HK-2 (cell line): Measurements from ENCODE around the gene C2orf76.

Experiments used
- DNase-seq: peaks from one replicate; pipeline ENCODE4 v3.0.0-alpha.2; 2018; ENCODE audit not compliant: unreplicated experiment

Gene C2orf76

GRCh38 chr2:119337749-119338148, 28.9 kb downstream of the C2orf76 start:
- DNase-seq, result no peak

- DNase-seq, result no peak
These were observed 32.8 kb downstream of the C2orf76 start for GRCh38 chr2:119333833-119334232.

- no peak for DNase-seq
These were observed 33.3 kb downstream of the C2orf76 start for GRCh38 chr2:119333360-119333759.

- no peak for DNase-seq
These were observed 33.7 kb downstream of the C2orf76 start for GRCh38 chr2:119332953-119333352.

GRCh38 chr2:119327431-119327830, 39.2 kb downstream of the C2orf76 start:
- no peak for DNase-seq

- DNase-seq, result no peak
These were observed 39.7 kb downstream of the C2orf76 start for GRCh38 chr2:119326938-119327337.

- no peak for DNase-seq
These were observed 41.9 kb downstream of the C2orf76 start for GRCh38 chr2:119324685-119325270.

- no peak for DNase-seq
These were observed 43.2 kb downstream of the C2orf76 start for GRCh38 chr2:119323459-119323858.

GRCh38 chr2:119319593-119319992, 47.0 kb downstream of the C2orf76 start:
- DNase-seq, result no peak

GRCh38 chr2:119317554-119317953, 49.1 kb downstream of the C2orf76 start:
- no peak for DNase-seq

GRCh38 chr2:119316066-119316465, 50.6 kb downstream of the C2orf76 start:
- no peak for DNase-seq

- no peak for DNase-seq
These were observed 51.3 kb downstream of the C2orf76 start for GRCh38 chr2:119315241-119315925.

GRCh38 chr2:119311831-119312230, 54.8 kb downstream of the C2orf76 start:
- no peak for DNase-seq

- DNase-seq, result no peak
These were observed 55.3 kb downstream of the C2orf76 start for GRCh38 chr2:119311371-119311770.

- DNase-seq, result no peak
These were observed 57.8 kb downstream of the C2orf76 start for GRCh38 chr2:119308793-119309330.

GRCh38 chr2:119307419-119308140, 59.1 kb downstream of the C2orf76 start:
- DNase-seq, result no peak

GRCh38 chr2:119306196-119306590, 60.4 kb downstream of the C2orf76 start:
- DNase-seq, result no peak

- DNase-seq, result no peak
These were observed 61.0 kb downstream of the C2orf76 start for GRCh38 chr2:119305497-119306195.

- no peak for DNase-seq
These were observed 61.8 kb downstream of the C2orf76 start for GRCh38 chr2:119304847-119305246.

GRCh38 chr2:119301413-119301812, 65.2 kb downstream of the C2orf76 start:
- no peak for DNase-seq

GRCh38 chr2:119295688-119296375, 70.8 kb downstream of the C2orf76 start:
- no peak for DNase-seq

GRCh38 chr2:119294671-119295070, 72.0 kb downstream of the C2orf76 start:
- DNase-seq, result no peak
